GM21576 (cell line): ENCODE data around the gene LAMB2.
A peak's percentile ranks its signal among the peaks of the same experiment; 100 is the strongest.

ENCODE experiments used
- ATAC-seq: cut with Tn5 transposase; IDR thresholded peaks from one replicate; pipeline ENCODE4 v1.9.1; 2021; ENCODE audit warnings: mild to moderate bottlenecking, moderate library complexity; ENCODE audit not compliant: unreplicated experiment

The LAMB2 gene

GRCh38 chr3:49122022-49122421, 10.8 kb downstream of the LAMB2 start:
- ATAC-seq, result no peak

GRCh38 chr3:49121132-49121736, 11.6 kb downstream of the LAMB2 start:
- no peak for ATAC-seq

- ATAC-seq, result peak; percentile 88
These were observed 12.3 kb downstream of the LAMB2 start, which contains the start of gene USP19 for GRCh38 chr3:49120438-49121131. Gene USP19, minus strand, starts transcription at chr3:49120823. Its CDS starts 1,678 bp downstream, at chr3:49119145.

- no peak for ATAC-seq
These were observed 12.8 kb downstream of the LAMB2 start for GRCh38 chr3:49120096-49120437.

- no peak for ATAC-seq
These were observed 13.4 kb downstream of the LAMB2 start for GRCh38 chr3:49119439-49119838.

GRCh38 chr3:49119036-49119435, 13.8 kb downstream of the LAMB2 start:
- ATAC-seq, result no peak

GRCh38 chr3:49112262-49112661, 20.6 kb downstream of the LAMB2 start:
- ATAC-seq, result no peak

GRCh38 chr3:49111347-49111746, 21.5 kb downstream of the LAMB2 start:
- no peak for ATAC-seq

GRCh38 chr3:49110780-49111179, 22.1 kb downstream of the LAMB2 start:
- ATAC-seq, result no peak

GRCh38 chr3:49108346-49108745, 24.5 kb downstream of the LAMB2 start:
- ATAC-seq, result no peak

- ATAC-seq, result peak; percentile 79
These were observed 28.2 kb downstream of the LAMB2 start, which contains the start of gene QARS1 for GRCh38 chr3:49104427-49105291. Gene QARS1, minus strand, starts transcription at chr3:49104757. Its CDS starts 24 bp downstream, at chr3:49104733.

GRCh38 chr3:49104052-49104426, 28.8 kb downstream of the LAMB2 start:
- no peak for ATAC-seq

GRCh38 chr3:49100046-49100615, 32.7 kb downstream of the LAMB2 start:
- no peak for ATAC-seq

- ATAC-seq, result no peak
These were observed 33.8 kb downstream of the LAMB2 start for GRCh38 chr3:49098910-49099630.

- no peak for ATAC-seq
These were observed 34.4 kb downstream of the LAMB2 start for GRCh38 chr3:49098429-49098828.

- ATAC-seq, result peak; percentile 68
These were observed 38.7 kb downstream of the LAMB2 start, which contains the start of gene QRICH1 for GRCh38 chr3:49093853-49094767. Gene QRICH1, minus strand, starts transcription at chr3:49094071. Its CDS starts 17,054 bp downstream, at chr3:49077017.

- ATAC-seq, result peak; percentile 38
These were observed 39.7 kb downstream of the LAMB2 start for GRCh38 chr3:49092938-49093852.

- ATAC-seq, result no peak
These were observed 51.4 kb downstream of the LAMB2 start for GRCh38 chr3:49081429-49081828.
